NCI-H2196 (cell line): Measurements from ENCODE around the gene TRIM29.
A peak's percentile ranks its signal among the peaks of the same experiment; 100 is the strongest.

Experiments
- DNase-seq: peaks from one replicate; lab custom pipeline; 2025; ENCODE audit not compliant: unreplicated experiment; lab: John Stamatoyannopoulos, UW

The TRIM29 gene

DNA sequence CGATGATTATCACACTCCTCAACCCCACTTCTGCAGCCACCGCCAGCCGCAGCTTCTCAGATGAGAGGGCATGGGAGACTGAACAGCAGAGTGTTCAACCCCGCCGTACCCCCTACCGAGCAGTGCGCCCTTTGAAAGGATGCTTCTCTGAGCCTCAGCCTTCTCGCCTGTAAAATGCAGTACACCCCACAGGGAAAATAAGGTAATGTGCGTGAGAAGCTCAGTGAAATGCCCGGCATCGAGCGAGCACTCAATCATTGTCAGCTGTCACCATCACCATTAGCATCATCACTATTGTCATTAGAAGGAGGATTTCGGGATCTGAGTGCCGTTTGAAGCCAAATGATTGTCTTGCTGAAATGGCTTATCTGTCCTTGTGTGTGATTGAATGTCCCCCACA, 13.6 kb downstream of the TRIM29 start:
- DNase-seq = no peak

DNA sequence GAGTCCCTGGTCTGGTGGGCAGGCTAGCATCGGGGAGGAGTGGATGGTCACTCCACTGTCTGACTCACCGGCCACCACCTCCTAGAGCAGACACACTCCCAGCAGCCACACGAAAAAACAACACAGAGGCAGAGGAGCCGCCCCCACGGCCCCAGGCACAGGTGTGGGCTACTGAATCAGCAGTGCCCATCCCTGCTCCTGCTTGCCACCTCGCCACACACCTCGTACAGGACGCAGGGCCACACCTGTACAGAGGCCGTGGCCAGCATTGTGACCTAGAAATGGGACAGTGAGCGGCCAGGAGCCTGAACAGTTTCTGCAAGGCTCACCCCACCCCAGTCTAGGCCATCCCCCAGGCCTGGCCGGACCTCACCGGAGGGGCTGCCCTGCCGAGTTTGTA, 14.0 kb downstream of the TRIM29 start:
- no peak for DNase-seq

DNA sequence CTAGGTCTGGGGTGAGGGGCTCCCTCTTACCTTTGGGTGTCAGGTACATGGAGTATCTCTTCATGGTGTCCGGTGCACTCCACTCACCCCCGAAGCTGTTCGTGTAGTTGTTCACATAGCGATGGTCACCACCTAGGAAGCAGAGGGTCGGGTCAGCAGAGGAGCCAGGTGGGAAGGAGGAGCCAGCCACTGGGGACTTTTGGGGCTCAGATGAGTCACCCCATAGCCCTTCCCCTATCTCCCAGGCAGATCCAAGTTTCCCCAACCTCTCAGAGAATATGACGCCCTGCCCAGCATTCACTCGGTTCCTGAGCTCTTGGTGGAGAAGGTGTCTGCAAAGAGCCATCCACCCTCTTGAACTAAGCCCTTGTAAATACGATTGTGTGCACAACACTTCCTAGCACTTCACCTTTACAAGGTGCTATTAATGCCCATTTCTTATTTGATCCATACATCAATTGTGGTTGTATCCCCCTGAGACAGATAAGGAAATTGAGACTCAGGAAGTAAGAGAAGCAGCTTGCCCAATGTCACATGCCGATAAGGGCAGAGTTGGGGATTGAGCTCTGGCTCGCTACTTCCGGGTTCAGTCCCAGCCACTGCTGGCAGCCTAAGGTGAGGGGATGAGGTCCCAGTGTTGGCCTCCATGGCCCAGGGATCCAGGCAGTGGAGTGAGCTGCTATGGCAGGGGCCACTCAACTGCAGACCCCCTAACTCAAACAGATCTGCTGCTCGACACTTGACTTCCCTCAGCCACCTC, 14.8 kb downstream of the TRIM29 start:
- DNase-seq = no peak

DNA sequence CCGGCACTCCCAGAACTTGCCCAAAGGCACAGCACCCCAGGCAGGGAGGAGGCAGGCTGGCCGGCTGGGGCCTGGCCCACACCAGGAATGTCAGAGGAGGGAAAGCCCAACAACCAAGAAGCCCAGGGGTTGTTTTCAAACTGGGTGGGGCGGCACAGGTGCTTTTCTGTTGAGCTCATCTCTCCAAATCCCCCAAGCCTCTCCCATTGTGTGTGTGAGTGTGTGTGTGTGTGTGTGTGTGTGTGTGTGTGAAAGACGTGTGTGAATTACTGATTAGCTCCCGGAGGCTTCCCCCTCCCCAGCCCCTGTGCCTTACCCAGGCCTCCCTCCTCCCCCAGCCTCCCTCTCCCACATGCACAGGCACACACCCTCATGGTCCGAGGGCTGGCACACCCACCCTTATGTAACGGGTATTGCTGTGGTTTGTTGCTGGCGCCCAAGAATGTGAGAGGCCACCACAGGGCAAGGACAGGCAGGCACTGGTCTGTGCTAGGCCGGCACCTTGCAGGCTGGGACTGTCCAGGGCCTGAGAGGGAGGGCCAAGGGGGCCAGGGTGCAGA, 15.9 kb downstream of the TRIM29 start:
- DNase-seq = no peak

DNA sequence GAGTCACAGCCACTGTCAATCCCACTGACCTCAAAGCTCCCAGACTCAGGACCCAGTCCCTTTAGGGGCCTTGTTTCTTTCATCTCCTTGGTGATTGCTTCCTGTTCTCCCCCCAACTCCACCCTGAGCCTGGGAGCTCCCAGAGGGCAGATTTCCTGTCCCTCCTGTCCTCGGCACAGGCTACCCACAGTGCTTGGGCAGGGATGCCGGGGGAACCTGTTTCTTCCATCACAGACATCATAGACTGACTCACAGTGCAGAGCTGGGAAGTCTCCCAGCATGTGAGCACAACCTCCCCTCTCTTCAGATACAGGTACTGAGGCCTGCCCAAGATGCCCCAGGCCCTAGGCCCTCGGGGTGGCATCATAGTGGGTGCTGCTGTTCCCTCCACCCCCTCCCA, 16.6 kb downstream of the TRIM29 start:
- DNase-seq = no peak

DNA sequence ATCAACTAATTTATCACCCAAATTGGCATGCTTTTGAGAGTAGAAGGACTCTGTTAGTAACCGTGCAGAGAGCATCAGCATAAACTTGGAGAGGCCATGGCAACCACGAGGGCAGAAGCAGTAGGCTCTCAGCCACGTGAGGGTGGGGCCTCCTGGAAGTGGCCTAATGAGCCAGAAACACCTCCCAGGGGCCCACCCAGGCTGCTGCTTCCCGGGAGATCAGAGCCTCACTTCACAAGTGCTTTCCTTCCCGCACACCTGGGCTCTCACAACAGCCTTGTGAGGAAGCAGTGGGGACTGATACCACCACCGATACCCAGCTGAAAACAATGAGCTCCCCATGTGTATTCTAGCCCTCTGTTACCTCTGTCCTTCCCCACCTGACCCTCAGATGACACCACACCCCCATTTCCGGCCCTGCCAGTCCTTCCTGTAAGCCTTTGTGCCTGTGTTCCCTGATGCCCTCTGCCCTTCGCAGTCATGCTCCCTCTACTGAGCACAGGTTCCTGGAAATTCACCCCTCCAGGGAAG, 17.0 kb downstream of the TRIM29 start:
- DNase-seq = no peak

DNA sequence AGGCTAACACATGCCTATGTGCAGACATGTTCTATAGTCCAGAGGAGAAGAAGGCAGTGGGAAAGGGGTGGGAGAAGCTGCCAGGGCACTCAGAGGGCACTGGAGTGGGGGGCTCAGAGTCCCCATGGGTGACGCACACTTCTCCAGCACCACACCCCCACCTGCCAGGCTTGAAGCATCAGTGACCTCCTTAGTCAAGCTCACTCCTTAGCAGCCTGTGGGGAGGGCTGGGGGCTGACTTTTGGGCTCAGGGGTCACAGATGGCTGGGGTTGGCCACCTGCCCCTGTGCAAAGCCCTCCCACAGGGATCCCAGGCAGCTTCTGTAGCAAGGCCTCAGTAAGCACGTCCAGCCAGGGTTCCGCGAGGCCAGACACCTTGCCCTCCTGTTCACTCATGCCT, 18.8 kb downstream of the TRIM29 start:
- DNase-seq = no peak

DNA sequence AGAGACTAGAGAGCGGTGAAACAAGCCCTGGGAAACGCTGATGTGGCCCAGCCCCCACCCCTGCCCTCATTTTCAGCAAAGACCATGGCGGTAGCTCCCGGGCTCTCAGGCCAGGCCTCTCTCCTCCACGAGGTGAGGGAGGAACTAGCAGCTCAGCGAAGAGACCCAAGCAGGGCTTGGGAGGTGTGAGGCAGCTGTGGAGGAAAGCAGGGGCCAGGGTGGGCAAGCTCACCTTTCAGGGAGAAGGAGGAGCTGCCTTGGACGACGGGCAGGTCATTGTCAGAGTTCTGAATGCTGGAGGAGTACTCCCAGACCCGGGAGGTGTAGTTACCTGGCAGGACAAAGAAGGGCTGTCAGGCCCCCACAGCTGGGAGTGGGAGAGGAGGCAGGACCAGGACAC, 19.9 kb downstream of the TRIM29 start:
- no peak for DNase-seq

DNA sequence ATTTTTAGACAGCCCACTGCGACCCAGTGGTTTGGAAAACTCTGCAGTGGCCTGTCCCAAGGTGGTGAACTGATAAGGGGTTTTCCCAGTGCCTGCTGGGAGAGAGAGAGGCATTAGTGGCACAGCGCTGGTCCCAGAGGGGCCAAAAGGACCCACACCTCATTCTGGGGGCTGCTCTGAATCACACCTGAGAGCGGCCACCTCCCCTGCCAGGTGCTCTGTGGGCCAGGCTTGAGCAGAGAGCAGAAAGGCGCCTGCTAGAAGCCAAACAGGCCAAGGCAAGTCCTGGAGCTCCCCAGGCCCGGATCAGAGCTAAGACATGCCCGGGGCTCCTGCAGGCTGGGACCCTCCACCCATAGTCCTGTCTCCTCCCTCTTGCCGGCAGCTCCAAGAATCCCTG, 20.9 kb downstream of the TRIM29 start:
- no peak for DNase-seq

DNA sequence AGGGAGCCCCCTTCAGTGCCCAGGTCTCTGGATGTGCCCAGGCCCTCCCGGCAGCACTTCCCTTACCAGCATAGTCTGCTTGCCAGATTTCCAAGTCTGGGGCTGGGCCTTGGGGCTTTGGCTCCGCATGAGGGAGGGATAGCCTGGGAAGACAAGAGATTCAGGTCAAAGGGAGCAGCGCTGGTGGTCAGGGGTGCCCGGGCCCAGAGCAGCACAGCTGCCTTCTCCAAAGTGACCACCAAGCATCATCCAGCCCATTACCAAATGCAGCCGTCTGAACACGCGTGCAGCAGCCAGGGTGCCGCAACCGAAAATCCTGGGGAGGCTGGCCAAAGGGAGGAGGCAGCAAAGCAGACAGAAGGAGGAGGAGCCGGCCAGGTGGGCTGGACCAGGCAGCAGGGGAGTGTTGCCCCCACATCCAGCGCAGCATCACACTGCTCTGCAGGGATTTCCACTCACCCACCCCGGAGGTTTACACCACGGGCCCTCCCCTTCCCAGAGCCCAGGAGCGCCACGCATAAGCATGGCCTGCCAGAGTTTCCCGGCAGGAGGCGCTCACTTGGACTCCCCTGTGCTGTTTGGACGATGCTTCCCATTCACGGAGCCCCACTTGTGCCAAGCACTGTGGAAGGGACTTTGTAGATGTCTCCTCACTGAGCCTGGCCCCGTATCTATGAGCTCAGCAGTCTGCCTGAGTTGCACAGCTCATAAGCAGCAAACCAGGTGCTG, 22.5 kb downstream of the TRIM29 start:
- no peak for DNase-seq

DNA sequence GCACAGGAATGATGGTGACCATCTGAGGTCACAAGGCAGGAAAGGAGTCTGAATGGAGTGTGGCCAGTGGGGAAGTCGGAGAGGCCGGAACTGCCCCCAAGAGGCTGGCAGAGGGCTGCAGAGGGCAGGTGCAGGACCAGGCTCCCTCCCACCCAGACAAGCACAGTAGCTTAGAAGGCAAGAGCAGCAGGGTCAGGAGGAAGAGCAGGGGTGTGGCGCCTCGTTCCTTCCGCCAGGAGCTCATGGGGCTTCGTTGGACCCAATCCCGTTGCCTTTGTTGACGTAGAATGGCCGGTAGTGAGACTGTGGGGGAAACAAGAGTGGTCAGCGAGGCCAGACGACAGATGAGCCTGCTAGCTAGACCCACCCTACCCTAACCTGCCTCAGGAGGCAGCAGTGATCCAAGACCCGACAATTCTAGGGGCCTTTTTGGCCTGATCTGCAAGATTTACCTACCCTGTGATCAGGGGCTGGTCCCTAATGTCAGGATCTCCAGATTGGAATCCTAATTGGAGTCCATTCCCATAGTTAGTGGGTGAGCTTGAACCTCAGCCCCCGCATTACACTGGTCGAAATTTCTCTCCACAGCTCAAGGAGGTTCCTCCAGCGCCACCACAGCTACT, 25.6 kb downstream of the TRIM29 start:
- no peak for DNase-seq

DNA sequence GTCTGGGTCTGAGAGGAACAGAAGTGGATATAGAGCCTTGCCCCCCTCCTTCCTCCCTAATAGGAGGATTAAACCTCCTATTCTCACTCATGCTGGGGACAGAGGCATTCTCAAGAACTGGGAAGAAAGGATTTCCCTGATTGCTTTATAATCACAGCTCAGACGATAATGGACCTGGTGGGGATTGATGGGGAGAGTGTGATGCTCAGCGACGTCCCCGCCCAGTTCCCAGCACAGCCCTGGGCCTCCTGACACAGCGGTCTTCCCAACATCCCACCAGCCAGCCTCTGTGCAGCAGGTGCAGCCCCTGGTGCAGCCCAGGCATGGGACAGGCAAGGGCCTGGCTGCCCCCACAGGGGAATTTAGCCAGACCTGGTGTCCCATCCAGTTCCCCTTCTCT, 28.4 kb downstream of the TRIM29 start:
- no peak for DNase-seq

DNA sequence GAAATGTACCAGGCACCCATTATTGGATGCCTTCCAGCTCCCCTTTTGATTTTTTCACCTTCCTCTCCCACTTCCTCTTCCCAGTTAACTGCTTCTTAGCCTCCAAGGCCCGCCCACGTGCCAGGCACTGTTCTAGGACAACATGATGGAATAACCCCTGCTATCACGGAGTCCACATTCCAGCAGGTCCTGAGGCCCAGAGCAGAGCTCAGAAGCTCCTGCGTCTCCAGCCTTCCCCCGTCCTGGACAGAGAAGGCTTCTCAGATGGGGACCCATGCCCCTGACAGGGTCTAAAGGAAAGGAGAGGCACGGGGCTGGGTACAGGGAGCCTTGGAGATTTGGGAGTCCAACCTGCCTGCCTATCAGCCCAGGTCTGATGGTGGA, 29.1 kb downstream of the TRIM29 start:
- no peak for DNase-seq

DNA sequence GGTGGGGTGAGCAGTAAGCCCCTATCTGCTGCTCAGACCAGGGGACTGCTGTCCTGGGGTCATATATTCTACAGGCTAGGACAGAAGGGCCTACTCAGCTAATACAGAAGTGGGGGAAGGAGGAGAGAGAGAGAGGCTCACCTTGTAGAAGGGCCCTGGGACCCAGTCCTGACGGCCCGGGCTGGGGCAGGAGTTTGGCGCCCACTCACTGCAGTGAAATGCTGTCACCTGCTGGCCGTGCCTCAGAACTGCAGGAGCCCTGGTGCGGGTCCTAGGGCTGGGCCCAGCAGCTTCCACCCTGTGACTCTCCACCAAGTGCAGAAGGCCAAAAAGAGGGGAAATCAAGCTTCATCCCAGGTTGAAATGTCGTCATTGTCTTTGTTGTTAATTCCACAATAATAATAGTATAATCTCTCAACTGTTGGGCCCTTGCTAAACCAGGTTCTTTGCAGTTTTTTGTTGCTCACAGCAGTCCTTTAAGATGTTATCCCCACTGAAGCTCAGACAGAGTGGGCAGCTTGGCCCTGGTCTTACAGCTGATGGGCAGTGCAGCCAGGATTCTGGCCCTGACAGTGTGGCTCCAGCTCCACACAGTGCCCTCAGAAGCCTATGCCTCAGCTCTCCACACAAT, 29.6 kb downstream of the TRIM29 start:
- DNase-seq = peak; percentile 73

DNA sequence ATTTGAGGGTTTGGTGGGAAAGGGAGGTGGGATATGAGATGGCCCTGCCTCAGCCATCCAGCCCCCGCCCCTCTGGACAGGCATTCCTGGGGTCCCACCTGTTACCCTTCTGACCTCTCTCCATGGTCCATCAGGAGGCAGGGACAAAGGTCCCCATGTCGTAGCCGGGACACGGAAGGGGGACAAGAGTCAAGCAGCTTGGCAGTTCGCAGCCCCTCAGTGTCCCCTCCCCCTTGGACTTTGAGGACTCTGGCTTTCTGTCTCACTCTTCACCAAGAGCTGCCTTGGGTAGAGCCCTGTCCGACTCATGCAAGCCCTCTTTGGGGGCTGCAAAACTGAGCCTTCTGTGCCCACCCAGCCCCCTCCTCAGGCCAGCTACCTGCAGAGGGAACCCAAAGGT, 30.2 kb downstream of the TRIM29 start:
- DNase-seq = no peak

DNA sequence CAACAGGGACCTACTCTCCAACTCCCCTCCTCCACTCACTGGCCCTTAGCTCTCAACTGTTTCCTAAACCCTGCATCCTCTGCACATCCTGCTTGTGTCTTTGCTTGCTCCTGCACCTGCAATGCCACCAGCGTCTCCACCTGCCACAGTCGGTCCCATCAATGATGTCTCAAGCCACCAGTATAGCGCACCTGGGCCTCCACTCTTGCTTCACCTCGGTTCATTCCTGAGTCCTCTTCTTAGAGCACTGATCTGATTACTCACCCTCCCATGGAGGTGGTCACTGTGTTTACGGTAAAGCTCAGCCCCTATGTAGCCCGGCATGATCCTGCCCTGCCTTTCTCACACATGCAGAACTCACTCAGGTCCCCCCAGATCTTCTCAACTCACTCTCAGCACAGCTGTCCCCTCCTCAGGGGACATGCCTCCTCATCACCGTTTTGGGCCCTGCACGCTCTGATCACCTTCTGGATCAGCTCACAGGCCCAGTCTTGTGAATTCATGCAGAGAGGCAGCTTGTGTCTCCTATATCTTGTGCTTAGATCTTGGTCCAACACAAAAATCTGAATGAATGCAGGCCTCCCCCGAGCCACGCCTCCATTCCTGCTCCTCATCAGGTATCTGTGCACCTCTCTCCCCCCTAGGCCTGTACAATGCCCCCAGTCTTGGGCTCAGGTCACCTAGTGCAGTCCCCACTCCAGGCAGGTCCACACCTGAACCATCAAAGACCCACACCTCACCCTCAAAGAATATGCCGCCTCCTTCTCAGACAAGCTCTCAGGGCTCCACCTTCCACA, 31.4 kb downstream of the TRIM29 start:
- DNase-seq = no peak

DNA sequence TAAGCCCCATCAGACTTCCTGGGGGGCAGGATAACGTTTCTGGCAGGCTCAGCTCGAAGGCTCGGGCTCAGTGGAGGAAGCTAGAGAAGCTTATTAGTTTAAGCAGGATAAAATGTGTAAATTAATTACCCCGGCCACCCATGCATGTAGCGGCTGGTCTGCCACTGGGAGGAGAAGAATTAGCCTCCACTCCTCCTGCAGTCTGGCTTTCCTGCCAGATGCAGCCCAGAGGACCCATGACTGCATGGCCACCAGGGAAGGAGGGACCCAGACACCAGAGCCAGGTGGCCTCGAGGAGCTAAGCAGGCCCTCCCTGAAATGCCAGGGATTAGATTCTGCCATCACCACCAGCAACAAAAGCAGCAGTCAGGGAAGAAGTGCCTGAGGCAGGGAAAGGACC, 32.3 kb downstream of the TRIM29 start:
- DNase-seq = no peak

DNA sequence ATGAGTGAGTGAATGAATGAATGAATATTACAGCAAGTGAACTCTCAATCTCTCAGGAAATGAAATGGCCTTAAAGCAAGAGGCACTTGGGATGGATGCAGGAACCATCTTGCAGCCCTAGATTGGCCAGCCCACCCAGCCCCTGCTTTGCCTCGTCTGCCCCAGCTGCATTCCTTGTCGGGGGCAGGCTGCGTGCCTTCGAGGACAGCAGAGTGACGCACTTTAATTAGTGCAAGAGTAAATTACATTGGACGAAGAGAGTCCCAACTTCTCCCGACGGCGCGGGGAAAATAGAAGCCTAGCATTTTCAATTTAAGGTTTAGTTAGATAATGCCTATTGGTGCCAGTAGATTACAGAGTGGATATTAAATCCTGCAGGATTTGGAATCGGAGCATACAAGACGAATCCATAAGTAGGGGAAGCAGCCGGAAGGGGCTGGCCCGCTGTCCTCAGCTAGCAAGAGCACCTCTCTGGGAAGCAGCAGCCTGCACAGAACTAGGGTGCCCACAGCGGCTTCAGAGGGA, 33.8 kb downstream of the TRIM29 start:
- no peak for DNase-seq

DNA sequence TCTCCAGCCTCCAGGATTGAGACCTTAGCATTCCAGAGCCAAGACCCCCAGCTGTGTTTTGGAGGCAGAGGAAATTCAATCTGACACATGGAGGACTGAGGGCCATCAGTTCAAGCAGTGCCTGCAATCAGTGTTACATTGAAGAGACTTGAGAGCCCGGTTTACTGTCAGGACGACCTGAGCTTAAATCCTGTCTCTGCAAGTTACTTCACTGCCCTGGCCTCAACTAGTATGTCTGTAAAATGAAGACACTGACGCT, 35.1 kb downstream of the TRIM29 start:
- DNase-seq = no peak

DNA sequence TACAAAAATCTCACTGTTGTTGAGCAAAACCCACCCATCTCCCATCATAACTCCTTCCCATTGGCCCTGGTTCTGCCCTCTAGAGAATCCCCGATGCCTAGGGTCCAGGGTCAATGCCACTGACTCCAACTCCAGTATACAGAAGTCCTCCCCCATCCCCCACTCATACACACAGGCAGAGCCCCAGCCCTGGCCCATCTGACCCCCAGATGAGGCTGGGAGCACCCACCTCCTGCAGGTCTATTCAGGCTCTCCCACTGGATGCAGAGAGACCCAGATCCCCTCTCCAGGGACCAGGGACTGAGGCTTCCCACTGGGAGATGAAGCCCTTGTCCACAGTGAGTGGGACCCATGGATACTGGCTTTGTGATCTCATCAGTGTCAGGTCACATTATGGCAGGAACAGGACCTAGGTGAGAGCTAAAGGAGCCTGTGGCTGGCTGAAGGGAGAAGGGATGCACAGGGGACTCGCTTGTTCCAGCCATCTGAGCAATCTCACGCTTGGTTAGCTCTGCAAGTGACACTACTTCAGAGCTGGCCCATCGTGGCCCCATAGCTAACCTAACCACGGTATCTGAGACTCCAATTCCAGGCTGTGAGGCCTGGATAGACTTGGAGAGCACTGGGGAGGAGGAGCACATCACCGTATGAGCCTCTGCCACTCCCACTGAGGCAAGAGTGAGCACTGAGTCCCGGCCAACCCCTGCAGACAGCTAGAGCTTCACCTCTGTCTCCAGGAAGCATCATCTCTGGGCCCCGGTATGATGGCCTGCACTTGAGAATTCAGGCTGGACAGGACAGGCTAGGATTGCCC, 35.7 kb downstream of the TRIM29 start:
- DNase-seq = no peak
